Chondrocyte (in vitro differentiated cells): Measurements from ENCODE around the gene KIF26B. TPM values are rescaled to one million over a fixed set of nuclear protein-coding genes. Genes with fewer than 3 reads are reported as not detected.
"Not testable (repeated sequence)": the region's sequence is repeated elsewhere in the genome, so short reads cannot be mapped to it uniquely, and the experiment has no call there.

Source experiments
- DNase-seq: peaks from one replicate; pipeline ENCODE4 v3.0.0; 2021; ENCODE audit warnings: mixed read lengths, low spot score
- H3K27ac Mint-ChIP-seq: one replicate; pipeline ENCODE4 v1.8.0; 2021; ENCODE audit warnings: mild to moderate bottlenecking, moderate library complexity, mixed read lengths; ENCODE audit not compliant: unreplicated experiment
- H3K27me3 Mint-ChIP-seq: 2 replicates; pipeline ENCODE4 v1.8.0; 2021; ENCODE audit warnings: low read depth, mixed read lengths
- H3K36me3 Mint-ChIP-seq: 2 replicates; pipeline ENCODE4 v1.8.0; 2021; ENCODE audit warnings: low read depth, mixed read lengths
- H3K4me1 Mint-ChIP-seq: 2 replicates; pipeline ENCODE4 v1.8.0; 2021; ENCODE audit warnings: low read depth, mild to moderate bottlenecking, mixed read lengths
- H3K4me3 Mint-ChIP-seq: one replicate; pipeline ENCODE4 v1.8.0; 2021; ENCODE audit warnings: mild to moderate bottlenecking, moderate library complexity, mixed read lengths; ENCODE audit not compliant: unreplicated experiment
- H3K9me3 Mint-ChIP-seq: 2 replicates; pipeline ENCODE4 v1.8.0; 2021; ENCODE audit warnings: low read depth, mixed read lengths
- CTCF ChIP-seq: fragments of 200-600 bp; sonication (generic); IDR thresholded peaks from 2 replicates; pipeline ENCODE4 v1.5.0; 2021; ENCODE audit warnings: antibody characterized with exemption, mild to moderate bottlenecking, moderate library complexity
- total RNA-seq: library from RNA; stranded (reverse); gene quantifications from 3 replicates; pipeline ENCODE4 v1.2.1, GENCODE V29; 2021

The KIF26B gene
- total RNA-seq, 1 donor from 2014 or later, result 47.0 TPM

DNA sequence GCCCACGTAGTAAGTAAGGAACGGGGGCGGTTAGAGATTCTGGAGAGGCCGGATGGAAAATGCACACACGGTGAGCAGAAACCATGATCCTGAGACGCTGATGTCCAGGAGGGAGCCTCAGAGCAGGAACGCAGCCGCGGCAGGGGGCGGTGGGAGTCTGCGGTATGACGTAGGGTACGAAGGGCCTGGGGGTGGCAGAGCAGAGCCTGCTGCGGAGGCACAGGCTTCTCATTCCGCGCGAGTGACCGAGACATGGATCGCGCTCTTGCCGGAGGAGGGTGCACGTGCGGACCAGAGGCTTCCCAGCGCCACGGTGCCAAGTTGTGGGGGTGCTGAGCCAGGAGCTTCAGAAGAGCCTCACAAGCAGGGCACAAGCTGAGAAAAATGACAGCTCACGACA lies 176.2 kb downstream of the KIF26B start:
- Mint-ChIP-seq H3K27ac (peak overlapping the region; percentile 24), H3K4me1 (no peaks in the 10 kb centered on the region), H3K4me3 (no peak overlapping the region), H3K9me3 (no peaks in the 10 kb centered on the region), H3K36me3 (peaks cover 10% of the 10 kb centered on the region), H3K27me3 (no peaks in the 10 kb centered on the region)
- TF ChIP-seq CTCF, result no peak
- DNase-seq, result no peak

DNA sequence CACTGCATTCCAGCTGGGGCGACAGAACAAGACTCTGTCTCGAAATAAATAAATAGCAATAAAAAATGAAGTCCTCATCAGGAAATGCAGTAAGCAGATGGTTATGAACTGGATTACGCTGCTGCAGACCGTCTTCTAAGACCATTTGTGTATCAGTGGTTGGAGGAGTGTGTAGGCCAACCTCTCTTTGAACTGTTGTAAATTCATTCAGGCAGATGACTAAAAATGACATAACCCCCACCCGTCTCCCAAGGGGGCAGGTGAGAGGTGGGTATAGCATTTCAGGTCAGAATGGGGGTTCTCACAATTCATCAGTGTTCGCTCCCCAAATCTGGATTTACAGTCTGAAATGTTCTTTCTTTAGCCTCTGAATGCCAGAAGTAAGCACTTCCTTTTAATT lies 177.3 kb downstream of the KIF26B start:
- no peak overlapping the region for H3K27ac Mint-ChIP-seq
- DNase-seq, result no peak
- H3K4me1 Mint-ChIP-seq, result no peaks in the 10 kb centered on the region
- no peak for TF ChIP-seq CTCF
- no peaks in the 10 kb centered on the region for H3K9me3 Mint-ChIP-seq
- H3K4me3 Mint-ChIP-seq, result no peak overlapping the region
- peaks cover 14% of the 10 kb centered on the region for H3K36me3 Mint-ChIP-seq
- H3K27me3 Mint-ChIP-seq, result no peaks in the 10 kb centered on the region

DNA sequence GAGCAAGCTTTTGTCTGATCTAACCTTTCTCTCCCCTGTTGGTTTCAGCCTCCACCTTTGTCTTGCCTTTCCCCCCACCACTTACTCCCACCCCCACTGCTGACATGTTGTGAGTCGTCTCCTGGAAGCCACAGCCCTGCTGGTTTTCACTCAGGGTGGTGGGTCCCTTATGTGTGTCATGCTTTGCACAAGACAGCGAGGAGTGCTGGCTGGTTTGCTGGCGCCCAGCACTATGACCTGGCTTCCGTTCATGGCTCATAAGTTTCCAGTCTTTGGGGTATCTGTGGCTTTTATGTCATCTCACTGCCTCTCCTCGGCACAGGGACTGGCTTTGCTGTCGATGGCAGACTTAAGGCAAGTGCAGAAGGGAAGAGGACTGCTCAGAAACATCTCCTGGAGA lies 177.7 kb downstream of the KIF26B start:
- TF ChIP-seq CTCF, result no peak
- DNase-seq, result no peak
- Mint-ChIP-seq H3K9me3 (no peaks in the 10 kb centered on the region), H3K4me1 (no peaks in the 10 kb centered on the region), H3K27ac (no peak overlapping the region), H3K4me3 (no peak overlapping the region), H3K27me3 (no peaks in the 10 kb centered on the region), H3K36me3 (peaks cover 14% of the 10 kb centered on the region)

- Mint-ChIP-seq H3K27ac (no peak overlapping the region), H3K36me3 (peaks cover 16% of the 10 kb centered on the region), H3K27me3 (no peaks in the 10 kb centered on the region), H3K9me3 (no peaks in the 10 kb centered on the region), H3K4me1 (peaks cover 4% of the 10 kb centered on the region), H3K4me3 (no peak overlapping the region)
- DNase-seq, result no peak
- no peak for TF ChIP-seq CTCF
These were observed 179.4 kb downstream of the KIF26B start for GRCh38 chr1:245334235-245334634.

- no peak overlapping the region for H3K4me3 Mint-ChIP-seq
- peaks cover 16% of the 10 kb centered on the region for H3K36me3 Mint-ChIP-seq
- no peak overlapping the region for H3K27ac Mint-ChIP-seq
- DNase-seq, result no peak
- peaks cover 4% of the 10 kb centered on the region for H3K4me1 Mint-ChIP-seq
- no peaks in the 10 kb centered on the region for H3K27me3 Mint-ChIP-seq
- TF ChIP-seq CTCF, result no peak
- no peaks in the 10 kb centered on the region for H3K9me3 Mint-ChIP-seq
These were observed 180.2 kb downstream of the KIF26B start for GRCh38 chr1:245334827-245335490.

DNA sequence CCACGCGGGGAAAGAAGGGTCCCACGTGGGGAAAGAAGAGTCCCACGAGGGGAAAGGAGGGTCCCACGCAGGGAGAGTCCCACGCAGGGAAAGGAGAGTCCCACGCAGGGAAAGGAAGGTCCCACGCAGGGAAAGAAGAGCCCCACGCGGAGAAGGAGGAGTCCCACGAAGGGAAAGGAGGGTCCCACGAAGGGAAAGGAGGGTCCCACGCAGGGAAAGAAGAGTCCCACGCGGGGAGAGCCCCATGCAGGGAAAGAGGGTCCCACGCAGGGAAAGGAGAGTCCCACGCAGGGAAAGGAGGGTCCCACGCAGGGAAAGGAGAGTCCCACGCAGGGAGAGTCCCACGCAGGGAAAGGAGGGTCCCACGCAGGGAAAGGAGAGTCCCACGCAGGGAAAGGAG lies 180.9 kb downstream of the KIF26B start:
- not testable (repeated sequence) for H3K9me3 Mint-ChIP-seq, H3K27me3 Mint-ChIP-seq, H3K4me1 Mint-ChIP-seq, DNase-seq, H3K4me3 Mint-ChIP-seq, H3K27ac Mint-ChIP-seq
- H3K36me3 Mint-ChIP-seq, result peaks cover 16% of the 10 kb centered on the region
